Measurements from ENCODE around the gene RUBCNL.

Gene RUBCNL

GRCh38 chr13:46339035-46339666 is 47.9 kb downstream of the RUBCNL start:
- no peak for DNase-seq

- no peak for DNase-seq
Measured at GRCh38 chr13:46337700-46338099, 49.4 kb downstream of the RUBCNL start.

- DNase-seq, result no peak
Measured at GRCh38 chr13:46334035-46334822, 52.8 kb downstream of the RUBCNL start.

- DNase-seq, result no peak
Measured at GRCh38 chr13:46332772-46333171, 54.3 kb downstream of the RUBCNL start.

GRCh38 chr13:46329624-46330023 is 57.4 kb downstream of the RUBCNL start:
- no peak for DNase-seq

GRCh38 chr13:46327246-46327645 is 59.8 kb downstream of the RUBCNL start:
- DNase-seq, result no peak

GRCh38 chr13:46324976-46325375 is 62.1 kb downstream of the RUBCNL start:
- no peak for DNase-seq

GRCh38 chr13:46321494-46322225 is 65.4 kb downstream of the RUBCNL start:
- peak; percentile 16 for DNase-seq

GRCh38 chr13:46320821-46321220 is 66.2 kb downstream of the RUBCNL start:
- no peak for DNase-seq

- no peak for DNase-seq
Measured at GRCh38 chr13:46320406-46320805, 66.6 kb downstream of the RUBCNL start.

GRCh38 chr13:46318986-46319385 is 68.1 kb downstream of the RUBCNL start:
- no peak for DNase-seq

- no peak for DNase-seq
Measured at GRCh38 chr13:46317120-46317519, 69.9 kb downstream of the RUBCNL start.

GRCh38 chr13:46315491-46316075 is 71.5 kb downstream of the RUBCNL start:
- DNase-seq, result no peak

- DNase-seq, result no peak
Measured at GRCh38 chr13:46315036-46315435, 72.0 kb downstream of the RUBCNL start.

- no peak for DNase-seq
Measured at GRCh38 chr13:46314587-46314986, 72.5 kb downstream of the RUBCNL start.

GRCh38 chr13:46313432-46314257 is 73.4 kb downstream of the RUBCNL start:
- no peak for DNase-seq

- no peak for DNase-seq
Measured at GRCh38 chr13:46313024-46313423, 74.0 kb downstream of the RUBCNL start.

GRCh38 chr13:46311217-46311616 is 75.8 kb downstream of the RUBCNL start:
- DNase-seq, result no peak

- DNase-seq, result no peak
Measured at GRCh38 chr13:46310066-46310465, 77.0 kb downstream of the RUBCNL start.

GRCh38 chr13:46307554-46307953 is 79.5 kb downstream of the RUBCNL start:
- no peak for DNase-seq

- DNase-seq, result no peak
Measured at GRCh38 chr13:46304546-46304945, 82.5 kb downstream of the RUBCNL start.

- no peak for DNase-seq
Measured at GRCh38 chr13:46303742-46304385, 83.2 kb downstream of the RUBCNL start.
